ENCODE results near the gene TBC1D22A. TPM values are rescaled to one million over a fixed set of nuclear protein-coding genes. Genes with fewer than 3 reads are reported as not detected.

Gene TBC1D22A
- total and polyA plus RNA-seq, 8 donors, result 12.0 to 17.6 (median 15.3) TPM

DNA sequence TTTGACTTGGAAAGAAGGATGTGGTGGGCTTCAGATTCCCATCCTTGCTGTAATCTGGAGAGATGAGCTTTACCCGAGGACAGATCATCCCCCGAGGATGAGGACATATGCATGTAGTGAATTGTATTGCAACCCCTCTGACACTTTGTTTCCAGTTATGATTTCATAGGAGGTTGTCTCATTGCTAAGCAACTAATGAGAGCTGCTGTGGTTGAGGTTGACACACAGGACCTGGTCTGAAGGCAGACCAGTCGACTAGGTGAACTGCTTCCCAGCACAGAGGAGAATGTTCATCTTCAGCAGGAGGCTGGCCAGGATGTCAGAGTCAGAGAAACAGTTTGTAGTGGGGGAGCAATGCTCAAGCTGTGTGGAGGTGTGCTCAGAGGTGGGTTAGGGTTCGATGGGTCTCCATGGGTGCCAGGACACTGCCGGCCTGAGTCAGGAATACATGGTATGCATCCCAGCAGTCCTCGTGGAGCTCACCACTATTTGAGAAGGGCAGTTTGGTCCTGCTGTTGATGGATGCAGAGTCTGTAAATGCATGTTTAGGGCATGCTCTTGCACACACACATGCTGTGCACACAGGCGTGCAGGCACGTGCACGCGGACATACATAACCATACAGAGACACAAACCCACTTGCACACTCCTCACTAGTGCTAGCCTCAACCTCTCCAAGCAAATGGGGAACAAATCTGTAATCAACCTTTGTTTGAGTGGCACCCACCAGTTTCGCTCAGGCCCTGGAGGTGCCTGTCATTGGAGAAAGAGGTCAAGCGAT is 153.7 kb downstream of the TBC1D22A start:
- FAIRE-seq (no peak), ATAC-seq (peak in 2 of 4 donors; percentile 48 to 72), DNase-seq (no peak)
- intact Hi-C loops (cut with DNase I), result no loop called here
- WGBS, 2 donors, result 94 to 96% methylated on average over 12 of the region's 12 CpGs
- H3K27ac ChIP-seq, result no peak overlapping the region
- no peaks in the 10 kb centered on the region for H3K9me3 ChIP-seq
- no peaks in the 10 kb centered on the region for H3K27me3 ChIP-seq
- no peaks in the 10 kb centered on the region for H3K4me1 ChIP-seq
- no peak overlapping the region for H3K4me3 ChIP-seq
- TF ChIP-seq, protein P1, sequence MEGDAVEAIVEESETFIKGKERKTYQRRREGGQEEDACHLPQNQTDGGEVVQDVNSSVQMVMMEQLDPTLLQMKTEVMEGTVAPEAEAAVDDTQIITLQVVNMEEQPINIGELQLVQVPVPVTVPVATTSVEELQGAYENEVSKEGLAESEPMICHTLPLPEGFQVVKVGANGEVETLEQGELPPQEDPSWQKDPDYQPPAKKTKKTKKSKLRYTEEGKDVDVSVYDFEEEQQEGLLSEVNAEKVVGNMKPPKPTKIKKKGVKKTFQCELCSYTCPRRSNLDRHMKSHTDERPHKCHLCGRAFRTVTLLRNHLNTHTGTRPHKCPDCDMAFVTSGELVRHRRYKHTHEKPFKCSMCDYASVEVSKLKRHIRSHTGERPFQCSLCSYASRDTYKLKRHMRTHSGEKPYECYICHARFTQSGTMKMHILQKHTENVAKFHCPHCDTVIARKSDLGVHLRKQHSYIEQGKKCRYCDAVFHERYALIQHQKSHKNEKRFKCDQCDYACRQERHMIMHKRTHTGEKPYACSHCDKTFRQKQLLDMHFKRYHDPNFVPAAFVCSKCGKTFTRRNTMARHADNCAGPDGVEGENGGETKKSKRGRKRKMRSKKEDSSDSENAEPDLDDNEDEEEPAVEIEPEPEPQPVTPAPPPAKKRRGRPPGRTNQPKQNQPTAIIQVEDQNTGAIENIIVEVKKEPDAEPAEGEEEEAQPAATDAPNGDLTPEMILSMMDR (IDR thresholded peaks at IDR 0.05), result no peak
- no peaks in the 10 kb centered on the region for H3K36me3 ChIP-seq

DNA sequence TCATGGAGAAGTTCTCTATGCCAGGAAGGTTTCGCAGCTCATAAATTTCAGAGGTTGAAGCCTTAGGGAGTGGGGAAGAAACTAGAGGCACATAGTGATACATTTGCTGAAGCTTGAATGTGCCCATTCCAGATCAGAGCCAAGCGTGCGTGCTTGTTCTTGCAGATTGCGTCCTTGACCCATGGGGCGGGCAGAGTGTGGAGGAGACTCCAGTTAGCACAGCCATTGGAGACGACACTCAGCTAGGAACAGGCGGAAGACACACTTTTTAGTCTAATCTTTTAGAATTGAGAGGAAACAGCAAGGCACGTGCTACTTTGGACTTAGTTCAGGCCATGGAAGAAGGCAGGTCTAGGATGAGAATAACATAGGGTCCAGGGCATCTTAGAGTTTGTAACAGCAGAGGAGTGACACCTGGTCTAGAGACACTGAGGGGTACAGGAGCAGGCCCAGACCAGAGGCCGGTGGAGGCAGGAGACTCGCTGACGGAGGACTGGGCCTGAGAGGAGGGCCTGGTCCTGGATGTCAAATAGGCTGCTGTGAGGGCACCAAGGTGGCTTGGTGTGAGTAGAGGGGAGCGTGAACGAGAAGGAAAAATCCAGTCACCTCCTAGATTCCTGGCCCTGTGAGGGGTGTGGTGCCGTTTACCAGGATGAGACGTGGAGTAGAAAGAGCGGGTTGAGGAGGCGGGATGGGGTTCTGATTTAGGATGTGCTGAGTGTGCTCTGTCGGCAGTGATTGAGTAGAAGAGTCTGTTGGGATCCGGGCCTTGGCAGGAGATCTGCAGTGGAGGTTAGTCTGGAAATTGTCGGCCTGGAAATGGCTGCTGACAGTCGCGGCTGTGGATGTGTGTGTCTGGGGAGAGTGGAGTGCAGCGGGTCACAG is 154.7 kb downstream of the TBC1D22A start:
- TF ChIP-seq, protein P1 (IDR thresholded peaks at IDR 0.05), result no peak
- Histone ChIP-seq H3K4me3 (no peak overlapping the region), H3K9me3 (no peaks in the 10 kb centered on the region), H3K4me1 (no peaks in the 10 kb centered on the region), H3K36me3 (no peaks in the 10 kb centered on the region), H3K27ac (no peak overlapping the region), H3K27me3 (no peaks in the 10 kb centered on the region)
- ATAC-seq (no peak), DNase-seq (no peak), FAIRE-seq (no peak)
- intact Hi-C loops (cut with DNase I), result no loop called here
- WGBS, 2 donors, result 92 to 93% methylated on average over 23 of the region's 23 CpGs

- H3K9me3 ChIP-seq, result no peaks in the 10 kb centered on the region
- H3K4me1 ChIP-seq, result no peaks in the 10 kb centered on the region
- no peak overlapping the region for H3K4me3 ChIP-seq
- TF ChIP-seq, protein P1 (IDR thresholded peaks at IDR 0.05), result no peak
- ATAC-seq (no peak), DNase-seq (no peak), FAIRE-seq (no peak)
- H3K27ac ChIP-seq, result no peak overlapping the region
- WGBS, 2 donors, result 94 to 96% methylated on average over 11 of the region's 11 CpGs
- intact Hi-C loops (cut with DNase I), result no loop called here
- no peaks in the 10 kb centered on the region for H3K36me3 ChIP-seq
- no peaks in the 10 kb centered on the region for H3K27me3 ChIP-seq
These were observed 155.3 kb downstream of the TBC1D22A start for GRCh38 chr22:46917771-46918101.

GRCh38 chr22:46918197-46918596 is 155.7 kb downstream of the TBC1D22A start:
- ATAC-seq (no peak), DNase-seq (no peak), FAIRE-seq (no peak)
- TF ChIP-seq, protein P1 (IDR thresholded peaks at IDR 0.05), result no peak
- H3K27me3 ChIP-seq, result no peaks in the 10 kb centered on the region
- no peak overlapping the region for H3K4me3 ChIP-seq
- WGBS, 2 donors, result 78 to 89% methylated on average over 6 of the region's 6 CpGs
- intact Hi-C loops (cut with DNase I), result no loop called here
- H3K27ac ChIP-seq, result no peak overlapping the region
- H3K9me3 ChIP-seq, result no peaks in the 10 kb centered on the region
- H3K36me3 ChIP-seq, result no peaks in the 10 kb centered on the region
- H3K4me1 ChIP-seq, result no peaks in the 10 kb centered on the region

GRCh38 chr22:46922037-46922436 is 159.6 kb downstream of the TBC1D22A start:
- intact Hi-C loops (cut with DNase I), result no loop called here
- Histone ChIP-seq H3K27ac (no peak overlapping the region), H3K9me3 (no peaks in the 10 kb centered on the region), H3K36me3 (no peaks in the 10 kb centered on the region), H3K27me3 (no peaks in the 10 kb centered on the region), H3K4me1 (no peaks in the 10 kb centered on the region), H3K4me3 (no peak overlapping the region)
- FAIRE-seq (no peak), ATAC-seq (no peak), DNase-seq (no peak)
- TF ChIP-seq, protein P1 (IDR thresholded peaks at IDR 0.05), result no peak
